Smooth muscle cell (in vitro differentiated cells): ENCODE measurements around the gene NTF3. TPM values are rescaled to one million over a fixed set of nuclear protein-coding genes. Genes with fewer than 3 reads are reported as not detected.

Experiments
- DNase-seq: peaks from one replicate; lab custom pipeline; 2025; ENCODE audit not compliant: unreplicated experiment; lab: John Stamatoyannopoulos, UW
- H2AFZ ChIP-seq: fragments of 200-600 bp; sonication (generic); 2 replicates; pipeline ENCODE4 v1.6.0; 2016; ENCODE audit warnings: antibody characterized with exemption, low read depth, mild to moderate bottlenecking
- H3F3A ChIP-seq: fragments of 200-600 bp; sonication (generic); 2 replicates; pipeline ENCODE4 v1.6.0; 2017; ENCODE audit warnings: antibody characterized with exemption, low read depth
- H3K27ac ChIP-seq: fragments of 200-600 bp; sonication (generic); 2 replicates; pipeline ENCODE4 v1.5.1; 2016; ENCODE audit warnings: low read depth, mild to moderate bottlenecking
- H3K27me3 ChIP-seq: fragments of 200-600 bp; sonication (generic); 2 replicates; pipeline ENCODE4 v1.6.1; 2016; ENCODE audit warnings: low read depth, mild to moderate bottlenecking
- H3K36me3 ChIP-seq: fragments of 200-600 bp; sonication (generic); 2 replicates; pipeline ENCODE4 v1.5.1; 2016; ENCODE audit warnings: low read depth
- H3K4me1 ChIP-seq: fragments of 200-600 bp; sonication (generic); 2 replicates; pipeline ENCODE4 v1.5.1; 2016; ENCODE audit warnings: low read depth
- H3K4me2 ChIP-seq: fragments of 200-600 bp; sonication (generic); 2 replicates; pipeline ENCODE4 v1.6.0; 2016; ENCODE audit warnings: mild to moderate bottlenecking
- H3K4me3 ChIP-seq: fragments of 200-600 bp; sonication (generic); 2 replicates; pipeline ENCODE4 v1.5.1; 2016; ENCODE audit warnings: mild to moderate bottlenecking
- H3K79me2 ChIP-seq: fragments of 200-600 bp; sonication (generic); 2 replicates; pipeline ENCODE4 v1.6.0; 2016; ENCODE audit warnings: low read depth, mild to moderate bottlenecking
- H3K9ac ChIP-seq: fragments of 200-600 bp; sonication (generic); 2 replicates; pipeline ENCODE4 v1.6.0; 2016; ENCODE audit warnings: low read depth
- H3K9me3 ChIP-seq: fragments of 200-600 bp; sonication (generic); replicated peaks from 2 replicates; pipeline ENCODE4 v1.5.1; 2016; ENCODE audit warnings: low read depth
- H4K20me1 ChIP-seq: fragments of 200-600 bp; sonication (generic); 2 replicates; pipeline ENCODE4 v1.6.0; 2016; ENCODE audit warnings: low read depth
- WGBS: methylation state at CpG from one replicate; pipeline ENCODE4 v1.1.7; 2016; ENCODE audit warnings: low lambda C conversion rate; 5-methylcytosine and 5-hydroxymethylcytosine counted together
- polyA plus RNA-seq: library from polyadenylated mRNA; unstranded; fragments of >200 nt; fragmentation: Nextera tagmentation; extraction: Ambion mirVana; gene quantifications from 2 replicates; pipeline ENCODE4 v1.2.1, GENCODE V29; 2016
- total RNA-seq: library from RNA; depleted of rRNA; stranded (reverse); fragments of >200 nt; gene quantifications from 2 replicates; pipeline ENCODE4 v1.2.3, GENCODE V29; 2014
- TF ChIP-seq, protein P1 (sequence below): fragments of 200-600 bp; sonication (generic); IDR thresholded peaks from 2 replicates; pipeline ENCODE4 v1.5.1; 2017; ENCODE audit warnings: borderline replicate concordance, mild to moderate bottlenecking, antibody characterized with exemption; ENCODE audit not compliant: insufficient read depth, poor library complexity, severe bottlenecking

Gene NTF3
- total and polyA plus RNA-seq, 2 experiments from 2014 or later = 1.1 to 3.4 TPM

DNA sequence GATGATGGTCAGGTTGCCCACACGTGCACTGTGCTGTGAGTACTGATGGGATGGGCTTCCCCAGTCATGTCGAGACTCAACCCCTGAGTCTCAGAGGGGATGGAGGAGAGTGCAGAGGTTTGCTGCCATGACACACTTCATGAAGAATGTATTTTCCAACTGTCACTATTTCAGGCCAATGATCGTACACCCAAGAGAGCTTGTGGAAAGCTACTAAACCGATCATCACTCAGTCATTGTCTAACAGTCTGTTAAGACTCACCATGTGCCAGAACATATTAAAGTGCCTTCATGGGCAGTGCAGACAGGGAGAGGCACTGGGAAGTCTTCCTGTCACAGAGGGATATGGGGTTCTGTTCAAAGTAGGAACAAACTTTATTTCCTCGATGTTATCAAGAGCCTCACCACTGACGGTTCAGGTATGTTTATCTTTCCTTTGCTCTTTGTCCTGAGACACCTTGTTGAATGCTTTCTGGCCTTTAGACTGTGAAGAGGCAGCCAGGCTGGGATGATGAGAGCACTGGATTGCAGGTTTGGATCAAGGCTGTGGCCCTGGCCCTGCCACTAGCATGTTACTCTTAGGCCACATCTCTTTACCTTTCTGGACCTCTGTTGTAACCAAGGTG, 41.6 kb upstream of the NTF3 start:
- 68% methylated on average over 6 of the region's 6 CpGs for WGBS
- no peak for DNase-seq

DNA sequence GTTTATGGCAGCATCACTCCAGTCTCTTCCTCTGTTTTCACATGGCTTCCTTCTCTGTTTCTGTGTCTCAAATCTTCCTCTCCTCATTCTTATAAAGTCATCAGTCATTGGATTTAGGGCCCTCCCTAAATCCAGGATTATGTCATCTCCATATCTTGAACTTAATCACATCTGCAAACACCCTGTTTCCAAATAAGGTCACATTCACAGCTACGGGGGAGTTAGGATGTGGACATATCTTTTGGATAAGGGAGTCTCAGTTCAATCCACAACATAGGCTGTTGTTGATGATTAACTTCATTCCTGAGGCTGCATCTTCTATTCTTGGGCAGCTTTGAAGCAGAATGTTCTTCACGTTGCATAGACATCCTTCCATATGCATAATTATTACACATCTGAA, 40.3 kb upstream of the NTF3 start:
- WGBS = 15% methylated on average over 2 of the region's 2 CpGs
- DNase-seq = no peak

More for the DNA sequence above, 41.6 kb upstream of the NTF3 start:
- H3K9me3 ChIP-seq = no peaks in the 10 kb centered on the region
- H2AFZ ChIP-seq = no peak overlapping the region
- no peaks in the 10 kb centered on the region for H3K36me3 ChIP-seq
- H3K4me3 ChIP-seq = no peak overlapping the region
- no peaks in the 10 kb centered on the region for H3K4me1 ChIP-seq
- no peaks in the 10 kb centered on the region for H3K79me2 ChIP-seq
- TF ChIP-seq, protein P1, sequence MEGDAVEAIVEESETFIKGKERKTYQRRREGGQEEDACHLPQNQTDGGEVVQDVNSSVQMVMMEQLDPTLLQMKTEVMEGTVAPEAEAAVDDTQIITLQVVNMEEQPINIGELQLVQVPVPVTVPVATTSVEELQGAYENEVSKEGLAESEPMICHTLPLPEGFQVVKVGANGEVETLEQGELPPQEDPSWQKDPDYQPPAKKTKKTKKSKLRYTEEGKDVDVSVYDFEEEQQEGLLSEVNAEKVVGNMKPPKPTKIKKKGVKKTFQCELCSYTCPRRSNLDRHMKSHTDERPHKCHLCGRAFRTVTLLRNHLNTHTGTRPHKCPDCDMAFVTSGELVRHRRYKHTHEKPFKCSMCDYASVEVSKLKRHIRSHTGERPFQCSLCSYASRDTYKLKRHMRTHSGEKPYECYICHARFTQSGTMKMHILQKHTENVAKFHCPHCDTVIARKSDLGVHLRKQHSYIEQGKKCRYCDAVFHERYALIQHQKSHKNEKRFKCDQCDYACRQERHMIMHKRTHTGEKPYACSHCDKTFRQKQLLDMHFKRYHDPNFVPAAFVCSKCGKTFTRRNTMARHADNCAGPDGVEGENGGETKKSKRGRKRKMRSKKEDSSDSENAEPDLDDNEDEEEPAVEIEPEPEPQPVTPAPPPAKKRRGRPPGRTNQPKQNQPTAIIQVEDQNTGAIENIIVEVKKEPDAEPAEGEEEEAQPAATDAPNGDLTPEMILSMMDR = no peak
- H3K27ac ChIP-seq = no peak overlapping the region
- H4K20me1 ChIP-seq = no peaks in the 10 kb centered on the region
- no peak overlapping the region for H3K9ac ChIP-seq
- no peak overlapping the region for H3K4me2 ChIP-seq
- peaks cover 5% of the 10 kb centered on the region for H3F3A ChIP-seq
- H3K27me3 ChIP-seq = no peaks in the 10 kb centered on the region

DNA sequence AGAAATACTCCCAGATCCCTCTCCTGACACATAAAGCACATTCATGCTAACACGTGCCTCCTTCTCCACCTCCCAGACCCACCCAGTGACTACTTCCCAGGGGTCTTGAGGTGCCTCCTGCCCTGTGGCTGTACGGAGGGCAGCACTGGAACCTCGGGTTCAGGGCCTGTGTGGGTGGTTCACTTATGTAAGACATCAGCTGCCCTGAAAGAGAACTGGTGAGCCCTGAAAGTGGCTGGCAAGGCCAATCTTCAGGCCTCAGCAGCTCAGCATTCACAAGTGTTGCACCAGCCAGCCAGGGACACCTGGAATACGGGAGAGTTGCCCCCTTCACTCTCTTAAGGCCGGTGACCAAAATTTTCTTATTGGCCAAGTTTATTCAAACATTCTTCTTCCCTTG, 38.9 kb upstream of the NTF3 start:
- no peaks in the 10 kb centered on the region for H3K9me3 ChIP-seq
- H3K4me2 ChIP-seq = no peak overlapping the region
- no peaks in the 10 kb centered on the region for H3K36me3 ChIP-seq
- no peaks in the 10 kb centered on the region for H3K4me1 ChIP-seq
- H3K27me3 ChIP-seq = no peaks in the 10 kb centered on the region
- no peak overlapping the region for H3K4me3 ChIP-seq
- DNase-seq = no peak
- peaks cover 5% of the 10 kb centered on the region for H3F3A ChIP-seq
- no peak overlapping the region for H2AFZ ChIP-seq
- no peak overlapping the region for H3K27ac ChIP-seq
- TF ChIP-seq, protein P1 = no peak
- no peak overlapping the region for H3K9ac ChIP-seq
- H4K20me1 ChIP-seq = no peaks in the 10 kb centered on the region
- 91% methylated on average over 5 of the region's 5 CpGs for WGBS
- no peaks in the 10 kb centered on the region for H3K79me2 ChIP-seq

More for the DNA sequence above, 40.3 kb upstream of the NTF3 start:
- TF ChIP-seq, protein P1 = no peak
- no peaks in the 10 kb centered on the region for H3K36me3 ChIP-seq
- H3K27ac ChIP-seq = peak overlapping the region; percentile 59
- H4K20me1 ChIP-seq = no peaks in the 10 kb centered on the region
- H2AFZ ChIP-seq = no peak overlapping the region
- H3K4me2 ChIP-seq = peak overlapping the region; percentile 73
- H3K4me1 ChIP-seq = no peaks in the 10 kb centered on the region
- no peaks in the 10 kb centered on the region for H3K27me3 ChIP-seq
- H3K79me2 ChIP-seq = no peaks in the 10 kb centered on the region
- H3K9ac ChIP-seq = no peak overlapping the region
- H3K9me3 ChIP-seq = no peaks in the 10 kb centered on the region
- peaks cover 5% of the 10 kb centered on the region for H3F3A ChIP-seq
- H3K4me3 ChIP-seq = no peak overlapping the region
